ENCODE measurements around the gene PDE2A. TPM values are rescaled to one million over a fixed set of nuclear protein-coding genes. Genes with fewer than 3 reads are reported as not detected.

Gene PDE2A
- polyA plus RNA-seq, 3 donors = 0.18 to 1.7 (median 0.53) TPM

DNA sequence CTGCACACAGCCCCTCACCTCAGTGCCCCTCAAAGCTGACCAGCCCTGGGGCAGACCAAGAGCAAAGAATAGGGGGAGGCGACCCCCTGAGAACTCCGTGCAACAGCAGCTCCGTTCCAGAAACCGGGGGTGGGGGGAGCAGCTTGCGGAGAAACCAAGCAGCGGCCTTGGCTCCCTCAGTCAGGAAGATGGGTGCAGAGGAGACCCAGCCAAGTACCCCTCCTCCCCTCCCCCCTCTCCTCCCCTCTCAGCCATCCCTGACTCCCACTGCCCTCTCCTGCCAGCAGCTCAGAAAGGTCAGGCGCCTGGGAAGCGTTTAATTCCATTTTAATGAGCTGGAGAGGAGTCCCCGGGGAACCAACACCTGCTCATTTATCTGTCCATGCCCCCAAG, 78.9 kb downstream of the PDE2A start:
- TF ChIP-seq, protein P1, sequence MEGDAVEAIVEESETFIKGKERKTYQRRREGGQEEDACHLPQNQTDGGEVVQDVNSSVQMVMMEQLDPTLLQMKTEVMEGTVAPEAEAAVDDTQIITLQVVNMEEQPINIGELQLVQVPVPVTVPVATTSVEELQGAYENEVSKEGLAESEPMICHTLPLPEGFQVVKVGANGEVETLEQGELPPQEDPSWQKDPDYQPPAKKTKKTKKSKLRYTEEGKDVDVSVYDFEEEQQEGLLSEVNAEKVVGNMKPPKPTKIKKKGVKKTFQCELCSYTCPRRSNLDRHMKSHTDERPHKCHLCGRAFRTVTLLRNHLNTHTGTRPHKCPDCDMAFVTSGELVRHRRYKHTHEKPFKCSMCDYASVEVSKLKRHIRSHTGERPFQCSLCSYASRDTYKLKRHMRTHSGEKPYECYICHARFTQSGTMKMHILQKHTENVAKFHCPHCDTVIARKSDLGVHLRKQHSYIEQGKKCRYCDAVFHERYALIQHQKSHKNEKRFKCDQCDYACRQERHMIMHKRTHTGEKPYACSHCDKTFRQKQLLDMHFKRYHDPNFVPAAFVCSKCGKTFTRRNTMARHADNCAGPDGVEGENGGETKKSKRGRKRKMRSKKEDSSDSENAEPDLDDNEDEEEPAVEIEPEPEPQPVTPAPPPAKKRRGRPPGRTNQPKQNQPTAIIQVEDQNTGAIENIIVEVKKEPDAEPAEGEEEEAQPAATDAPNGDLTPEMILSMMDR (IDR thresholded peaks at IDR 0.05) = no peak
- H3K4me1 Mint-ChIP-seq = peaks cover 15% of the 10 kb centered on the region
- Histone ChIP-seq H2AFZ (ENCODE audit: insufficient read depth, low read depth, low read length, poor library complexity, severe bottlenecking) (no peak overlapping the region), H3K79me2 (ENCODE audit: insufficient read depth, low read length) (no peaks in the 10 kb centered on the region), H3K4me3 (replicated peaks in 1 of 3; ENCODE audit: low read depth in 2 of 3, low read length in 3 of 3) (no peak overlapping the region), H3K36me3 (replicated peaks in 1 of 2; ENCODE audit: control insufficient read depth in 1 of 2, insufficient read depth in 2 of 2, low read length in 2 of 2) (no peaks in the 10 kb centered on the region), H3K9me3 (replicated peaks in 1 of 2; ENCODE audit: control insufficient read depth in 1 of 2, insufficient read depth in 1 of 2, low read length in 2 of 2) (peaks cover 0 to 8% of the 10 kb centered on the region in 2 donors), H3K9ac (ENCODE audit: insufficient read depth, low read length, poor library complexity, severe bottlenecking) (no peak overlapping the region), H3K27ac (ENCODE audit: low read depth in 1 of 2, low read length in 2 of 2) (no peak overlapping the region), H3K4me2 (replicated peaks; ENCODE audit: extremely low read depth, low read length, poor library complexity, severe bottlenecking) (no peak overlapping the region), H3K4me1 (ENCODE audit: control insufficient read depth in 1 of 2, insufficient read depth in 2 of 2, low read length in 2 of 2) (peaks cover 4 to 5% of the 10 kb centered on the region in 2 donors), H4K20me1 (ENCODE audit: insufficient read depth, low read length) (no peaks in the 10 kb centered on the region), H3K27me3 (ENCODE audit: control insufficient read depth in 2 of 2, insufficient read depth in 2 of 2, low read length in 2 of 2) (peaks cover 17 to 74% of the 10 kb centered on the region in 2 donors)
- no peak overlapping the region for H3K4me3 Mint-ChIP-seq
- no peak for DNase-seq
- peaks cover 0 to 8% (median 2%) of the 10 kb centered on the region in 7 donors for H3K9me3 Mint-ChIP-seq
- no peak overlapping the region for H3K27ac Mint-ChIP-seq
- H3K27me3 Mint-ChIP-seq (ENCODE audit: low read depth in 3 of 3) = peaks cover 63 to 90% (median 73%) of the 10 kb centered on the region in 3 donors
- WGBS (ENCODE audit: insufficient coverage) = 100% methylated on average over 6 of the region's 9 CpGs
- H3K36me3 Mint-ChIP-seq = peaks cover 4 to 10% of the 10 kb centered on the region in 2 donors
- intact Hi-C loops (cut with micrococcal nuclease) = no loop called here

DNA sequence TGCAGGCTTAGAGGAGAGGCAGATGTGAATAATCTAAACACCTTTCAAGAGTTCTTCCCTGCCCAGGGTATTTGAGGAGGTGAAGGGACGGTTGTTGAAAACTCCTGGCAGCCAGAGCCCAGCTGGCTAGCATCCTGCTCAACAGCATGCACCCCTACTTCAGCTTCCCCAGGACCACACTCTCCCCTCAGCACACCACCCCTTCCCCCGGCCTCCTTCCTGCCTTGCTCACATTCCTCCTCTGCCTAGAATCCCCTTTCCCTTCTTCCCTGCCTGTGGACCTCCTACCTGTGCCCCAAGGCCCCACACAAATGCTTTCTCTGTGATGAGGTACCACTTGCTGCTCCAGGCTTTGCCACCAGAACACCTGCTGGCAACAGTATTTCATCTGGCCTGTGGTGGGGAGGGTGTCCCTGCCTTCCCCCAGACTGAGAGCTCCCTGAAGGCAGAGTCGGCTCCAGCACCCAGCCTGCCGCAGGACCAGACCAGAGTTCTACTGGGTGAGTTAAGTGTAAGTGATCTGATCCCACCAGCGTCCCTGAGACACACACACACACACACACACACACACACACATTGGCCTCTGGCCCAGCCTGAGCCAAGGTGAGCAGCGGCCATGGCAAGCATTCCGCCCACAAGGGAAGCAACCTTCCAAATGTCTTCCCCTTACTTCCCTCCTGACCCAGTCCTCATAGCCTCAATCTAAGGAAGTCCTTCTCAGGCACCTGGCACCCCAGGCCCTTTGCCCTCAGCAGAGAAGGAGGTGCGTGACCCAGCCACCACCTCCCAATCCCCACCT, 79.5 kb downstream of the PDE2A start:
- Mint-ChIP-seq H3K27ac (no peak overlapping the region), H3K36me3 (peaks cover 4 to 10% of the 10 kb centered on the region in 2 donors), H3K4me3 (no peak overlapping the region), H3K9me3 (peaks cover 0 to 8% (median 2%) of the 10 kb centered on the region in 7 donors), H3K27me3 (ENCODE audit: low read depth in 3 of 3) (peaks cover 62 to 91% (median 76%) of the 10 kb centered on the region in 3 donors), H3K4me1 (peaks cover 19% of the 10 kb centered on the region)
- no peaks in the 10 kb centered on the region for H4K20me1 ChIP-seq (ENCODE audit: insufficient read depth, low read length)
- H3K36me3 ChIP-seq (replicated peaks in 1 of 2; ENCODE audit: control insufficient read depth in 1 of 2, insufficient read depth in 2 of 2, low read length in 2 of 2) = no peaks in the 10 kb centered on the region
- no peak overlapping the region for H3K27ac ChIP-seq (ENCODE audit: low read depth in 1 of 2, low read length in 2 of 2)
- TF ChIP-seq, protein P1 (IDR thresholded peaks at IDR 0.05) = no peak
- no peak overlapping the region for H3K4me3 ChIP-seq (replicated peaks in 1 of 3; ENCODE audit: low read depth in 2 of 3, low read length in 3 of 3)
- H3K4me2 ChIP-seq (replicated peaks; ENCODE audit: extremely low read depth, low read length, poor library complexity, severe bottlenecking) = no peak overlapping the region
- WGBS (ENCODE audit: insufficient coverage) = 88% methylated on average over 2 of the region's 8 CpGs
- H3K27me3 ChIP-seq (ENCODE audit: control insufficient read depth in 2 of 2, insufficient read depth in 2 of 2, low read length in 2 of 2) = peaks cover 21 to 75% of the 10 kb centered on the region in 2 donors
- peaks cover 10 to 11% of the 10 kb centered on the region in 2 donors for H3K4me1 ChIP-seq (ENCODE audit: control insufficient read depth in 1 of 2, insufficient read depth in 2 of 2, low read length in 2 of 2)
- intact Hi-C loops (cut with micrococcal nuclease) = no loop called here
- H2AFZ ChIP-seq (ENCODE audit: insufficient read depth, low read depth, low read length, poor library complexity, severe bottlenecking) = no peak overlapping the region
- H3K79me2 ChIP-seq (ENCODE audit: insufficient read depth, low read length) = no peaks in the 10 kb centered on the region
- H3K9ac ChIP-seq (ENCODE audit: insufficient read depth, low read length, poor library complexity, severe bottlenecking) = no peak overlapping the region
- DNase-seq = no peak
- H3K9me3 ChIP-seq (replicated peaks in 1 of 2; ENCODE audit: control insufficient read depth in 1 of 2, insufficient read depth in 1 of 2, low read length in 2 of 2) = peaks cover 0 to 8% of the 10 kb centered on the region in 2 donors
